Suppressor macrophage (primary cell): ENCODE measurements around the gene TCF3.
"Not testable (repeated sequence)": the region's sequence is repeated elsewhere in the genome, so short reads cannot be mapped to it uniquely, and the experiment has no call there.

Source experiments
- DNase-seq, 4 experiments: peaks; one replicate each; pipeline ENCODE4 v3.0.0-alpha.2; 2020 to 2022

The TCF3 gene

GRCh38 chr19:1650650-1651567 lies 1.5 kb downstream of the TCF3 start:
- peak in 2 of 4 experiments; percentile 19 to 26 for DNase-seq

GRCh38 chr19:1649706-1650649 lies 2.4 kb downstream of the TCF3 start:
- no peak for DNase-seq

DNA sequence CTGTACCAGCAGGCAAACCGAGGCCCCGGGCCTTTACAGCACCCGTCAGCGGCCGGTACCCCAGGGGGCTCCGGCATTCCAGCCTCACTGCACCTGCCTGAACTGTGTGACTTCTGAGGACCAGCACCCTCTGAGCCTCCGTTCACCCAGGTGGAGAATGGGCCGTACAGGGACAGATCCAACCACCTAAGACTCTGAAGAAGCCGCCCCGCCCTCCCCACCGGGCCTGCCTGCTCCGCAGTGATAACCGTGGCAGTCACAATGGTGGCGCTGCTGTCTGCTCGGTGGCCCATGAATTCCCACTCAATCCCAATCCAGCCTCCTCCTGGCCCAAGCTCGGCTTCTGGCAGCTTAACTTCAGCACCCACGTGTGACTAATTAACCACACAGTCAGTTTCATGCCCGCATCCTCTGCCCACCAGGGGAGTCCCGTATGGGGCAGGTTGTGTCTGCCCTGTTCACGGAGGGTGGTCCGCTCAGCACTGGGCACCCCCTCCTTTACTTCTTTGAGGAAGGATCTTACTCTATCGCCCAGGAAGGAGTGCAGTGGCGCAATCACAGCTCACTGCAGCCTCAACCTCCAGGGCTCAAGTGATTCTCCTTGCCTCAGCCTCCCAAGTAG lies 3.4 kb downstream of the TCF3 start:
- no peak for DNase-seq

GRCh38 chr19:1648459-1648849 lies 4.0 kb downstream of the TCF3 start:
- DNase-seq, result no peak

DNA sequence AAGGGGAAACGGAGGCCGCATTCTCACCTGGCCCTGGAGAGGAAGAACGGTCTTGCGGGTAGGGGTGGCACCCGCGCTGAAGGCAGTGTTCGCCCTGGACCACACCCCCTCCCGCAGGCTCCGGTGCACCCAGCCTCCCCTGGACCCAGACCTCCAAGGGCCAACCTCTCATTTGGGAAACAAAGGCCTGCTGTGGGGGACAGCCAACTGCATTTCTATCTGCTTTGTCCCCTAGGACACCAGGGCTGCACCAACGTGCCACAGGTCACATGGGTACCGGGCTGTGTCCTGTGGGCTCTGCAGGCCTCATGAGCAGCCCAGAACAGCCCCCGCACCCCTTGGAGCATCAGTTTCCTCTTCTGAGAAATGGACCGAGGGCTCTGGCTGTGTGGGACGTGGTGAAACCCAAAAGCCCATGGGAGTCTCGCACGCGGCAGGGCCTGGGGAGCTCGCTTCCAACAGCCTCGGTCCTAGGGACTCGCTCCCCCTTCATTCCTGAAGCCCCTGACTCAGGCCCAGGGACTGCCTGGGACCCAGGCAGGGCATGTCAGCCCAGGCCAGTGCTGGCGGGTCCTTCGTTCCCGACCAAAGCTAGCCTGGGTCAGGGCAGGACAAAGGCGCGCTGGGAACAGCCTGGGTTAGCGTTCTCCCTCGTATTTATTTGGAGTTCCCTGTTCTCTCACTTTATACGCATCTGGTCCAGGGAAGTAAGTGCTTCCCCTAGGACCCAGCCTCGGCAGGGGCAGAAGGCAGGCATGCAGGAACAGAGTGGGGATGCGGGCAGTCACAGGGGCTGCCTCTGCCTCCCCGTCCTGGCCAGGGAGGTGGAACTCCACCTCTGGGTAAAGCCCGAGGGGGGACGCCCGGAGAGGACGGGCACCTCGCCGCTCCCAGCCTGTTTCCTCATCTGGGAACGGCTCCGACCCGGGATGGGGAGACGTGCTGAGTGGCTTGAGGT lies 4.6 kb downstream of the TCF3 start:
- DNase-seq, result no peak

GRCh38 chr19:1646659-1647453 lies 5.6 kb downstream of the TCF3 start:
- no peak for DNase-seq

GRCh38 chr19:1646149-1646548 lies 6.3 kb downstream of the TCF3 start:
- DNase-seq, result no peak

- DNase-seq, result no peak
These were observed 7.1 kb downstream of the TCF3 start for GRCh38 chr19:1645299-1645698.

DNA sequence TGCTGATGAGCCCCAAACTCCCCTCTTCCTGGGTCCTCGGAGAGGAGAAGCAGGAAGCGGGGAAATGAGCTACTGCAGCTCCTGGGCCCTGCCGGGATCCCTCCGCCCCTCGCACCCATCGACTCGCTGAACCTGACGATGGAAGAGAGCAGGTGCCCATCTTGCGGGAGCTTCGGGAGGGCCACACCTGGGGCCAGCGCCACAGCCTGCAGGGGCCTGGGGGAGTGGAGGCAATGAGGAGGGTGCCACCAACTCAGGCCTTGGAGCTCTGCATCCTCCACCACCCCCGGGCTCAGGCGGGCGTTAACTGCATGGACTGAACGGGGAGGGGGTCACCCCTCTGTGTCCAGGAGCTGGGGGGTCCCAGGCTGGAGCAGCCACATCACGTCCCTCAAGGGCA lies 8.3 kb downstream of the TCF3 start:
- no peak for DNase-seq

DNA sequence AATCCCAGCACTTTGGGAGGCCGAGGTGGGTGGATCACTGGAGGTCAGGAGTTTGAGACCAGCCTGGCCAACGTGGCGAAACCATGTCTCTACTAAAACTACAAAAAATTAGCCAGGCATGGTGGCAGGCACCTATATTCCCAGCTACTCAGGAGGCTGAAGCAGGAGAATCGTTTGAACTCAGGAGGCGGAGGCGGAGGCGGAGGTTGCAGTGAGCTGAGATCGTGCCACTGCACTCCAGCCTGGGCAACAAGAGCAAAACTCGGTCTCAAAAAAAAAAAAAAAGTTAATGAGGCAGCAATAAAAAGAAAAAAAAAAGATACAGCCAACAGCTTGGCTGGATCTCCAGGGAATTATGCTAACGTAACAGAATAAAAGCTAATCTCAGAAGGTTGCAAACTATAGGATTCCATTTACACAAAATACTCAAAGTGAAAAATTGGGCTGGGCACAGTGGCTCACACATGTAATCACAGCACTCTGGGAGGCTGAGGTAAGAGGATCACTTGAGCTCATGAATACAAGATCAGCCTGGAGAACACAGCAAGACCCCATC lies 11.4 kb downstream of the TCF3 start:
- DNase-seq, result not testable (repeated sequence)

- DNase-seq, result no peak
These were observed 15.8 kb downstream of the TCF3 start for GRCh38 chr19:1636325-1637236.

GRCh38 chr19:1634938-1635243 lies 17.5 kb downstream of the TCF3 start:
- no peak for DNase-seq

DNA sequence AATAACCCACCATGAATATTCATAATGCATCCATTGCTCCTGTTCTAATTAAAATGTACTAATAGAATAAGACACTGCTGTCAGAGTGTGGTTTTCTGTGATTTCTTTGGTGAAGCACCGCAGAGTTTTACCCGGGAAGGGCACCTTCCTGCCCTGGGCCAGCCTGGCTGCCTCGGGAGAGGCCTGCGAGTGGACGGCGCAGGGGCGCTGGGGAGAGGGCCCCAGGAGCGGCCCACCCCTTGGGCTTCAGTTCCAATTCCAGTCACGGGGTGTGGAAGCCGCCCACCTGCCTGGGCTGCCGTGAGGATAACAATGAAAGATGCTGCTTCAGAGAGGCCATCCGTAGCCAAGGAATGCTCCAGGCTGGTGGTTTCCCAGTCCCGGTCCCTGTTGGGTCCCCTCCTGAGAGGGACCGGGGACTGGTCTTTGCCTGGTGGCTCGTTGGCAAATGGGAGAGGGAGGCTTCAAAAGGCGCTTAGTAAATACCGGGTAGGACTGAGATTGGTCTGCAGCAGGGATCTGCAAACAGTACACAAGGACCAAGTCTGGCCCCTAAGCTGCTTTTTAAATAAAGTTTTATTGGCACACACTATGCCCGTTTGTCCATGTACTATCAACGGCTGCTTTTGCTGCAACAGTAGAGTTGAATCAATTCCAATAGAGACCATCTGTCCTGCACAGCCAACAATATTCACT lies 18.0 kb downstream of the TCF3 start:
- no peak for DNase-seq

- no peak for DNase-seq
These were observed 19.1 kb downstream of the TCF3 start for GRCh38 chr19:1633269-1633826.

DNA sequence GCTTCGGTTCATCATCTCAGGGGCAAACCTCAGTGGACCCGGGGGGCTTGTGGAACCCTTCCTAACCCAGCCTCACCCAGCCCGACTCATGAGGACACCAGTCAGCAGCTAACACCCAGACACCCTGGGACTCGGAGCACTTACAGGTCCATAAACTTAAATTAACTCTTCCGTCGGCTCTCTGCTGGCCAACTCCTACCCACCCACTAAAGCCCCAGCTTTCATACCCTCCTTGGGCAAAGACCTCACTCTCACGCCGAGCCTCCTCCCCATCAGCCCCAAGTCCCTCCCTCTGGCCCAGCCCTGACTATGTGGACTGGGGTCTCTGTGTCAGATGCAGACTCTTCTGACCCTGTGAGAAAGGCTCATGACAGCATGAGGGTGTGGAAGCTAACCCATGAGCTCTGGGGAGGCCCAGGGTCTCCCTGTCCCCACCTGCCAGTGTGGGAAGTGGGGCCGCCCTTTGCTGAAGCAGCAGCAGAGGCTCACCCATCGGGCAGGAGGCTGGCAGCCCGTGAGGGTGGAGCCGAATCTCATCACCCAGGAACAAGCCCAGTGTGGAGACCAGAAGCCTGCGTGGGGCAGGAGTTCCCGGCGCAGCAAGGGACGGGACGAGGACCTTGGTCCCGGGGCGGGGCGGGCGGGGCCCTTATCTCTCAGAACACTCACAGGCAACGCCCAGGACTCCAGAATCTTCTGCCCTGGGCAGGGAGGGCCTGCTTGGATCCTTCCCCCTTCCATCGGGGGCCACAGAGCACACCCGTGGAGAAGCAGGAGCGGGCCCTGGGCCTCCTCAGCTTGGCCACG lies 19.8 kb downstream of the TCF3 start:
- no peak for DNase-seq

DNA sequence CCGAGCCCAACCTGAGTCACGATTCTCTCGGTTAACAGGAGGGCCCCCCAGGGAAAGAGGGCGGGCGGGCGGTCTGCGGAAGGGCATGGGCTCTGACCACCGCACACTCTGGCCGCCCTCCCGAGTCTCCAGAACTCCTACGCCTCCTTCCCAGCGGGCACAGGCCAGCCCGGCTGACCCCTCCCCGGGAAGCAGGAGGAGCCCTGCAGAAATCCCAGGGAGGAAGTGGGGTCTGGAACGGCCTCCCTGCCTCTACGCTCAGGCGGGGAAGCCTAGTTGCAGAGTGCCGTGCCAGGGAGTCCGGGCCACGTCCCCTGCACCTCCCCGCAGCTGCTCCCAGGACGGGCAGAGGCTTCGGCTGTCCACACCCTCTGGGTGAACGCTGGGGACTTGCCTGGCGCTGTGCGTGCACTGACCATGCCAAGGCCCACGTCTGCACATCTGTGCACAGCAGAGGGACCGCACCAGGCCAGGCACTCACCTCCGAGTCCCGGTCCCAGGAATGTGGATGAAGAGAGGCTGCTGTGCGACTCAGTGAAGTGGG lies 20.8 kb downstream of the TCF3 start:
- no peak for DNase-seq

- DNase-seq, result no peak
These were observed 21.6 kb downstream of the TCF3 start for GRCh38 chr19:1630811-1631210.

DNA sequence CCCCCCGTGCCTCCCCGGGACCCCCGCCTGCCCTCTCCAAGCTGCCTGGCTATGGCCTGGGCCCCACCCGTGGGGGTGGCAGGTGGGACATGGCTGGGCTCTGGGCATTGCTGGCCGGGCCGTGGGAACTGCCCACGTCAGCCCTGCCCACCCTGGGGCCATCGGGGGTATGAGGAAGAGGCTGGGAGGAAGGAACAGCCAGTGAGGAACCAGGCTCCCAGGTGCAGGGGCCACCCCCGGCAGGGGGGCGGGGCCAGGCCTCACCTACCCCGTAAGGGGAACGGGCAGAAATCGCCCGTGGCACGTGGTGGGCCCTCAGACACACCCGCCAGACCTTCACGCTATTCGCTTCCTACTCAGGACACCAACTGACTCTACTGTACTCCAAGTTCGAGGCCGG lies 22.4 kb downstream of the TCF3 start:
- DNase-seq, result no peak
